TTC549 (cell line): ENCODE data around the gene MIX23.

Experiments used
- FAIRE-seq: peaks from 2 replicates; lab custom pipeline; 2012; peaks lifted over from hg19 to GRCh38; lab: Jason Lieb, UNC

Gene MIX23

DNA sequence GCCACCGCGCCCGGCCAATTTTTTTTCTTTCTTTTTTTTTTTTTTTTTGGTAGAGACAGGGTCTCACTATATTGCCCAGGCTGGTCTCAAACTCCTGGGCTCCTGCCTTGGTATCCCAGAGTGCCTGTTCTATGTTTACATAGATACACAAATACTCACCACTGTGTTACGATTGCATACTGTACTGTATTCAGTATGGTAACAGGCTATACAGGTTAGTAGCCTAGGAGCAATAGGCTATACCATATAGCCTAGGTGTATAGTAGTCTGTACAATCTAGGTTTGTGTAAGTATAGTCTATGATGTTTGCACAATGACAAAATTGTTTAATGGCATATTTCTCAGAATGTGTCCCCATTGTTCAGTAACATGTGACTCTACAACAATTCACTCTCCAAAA lies 31.4 kb downstream of the MIX23 start:
- FAIRE-seq, result no peak

DNA sequence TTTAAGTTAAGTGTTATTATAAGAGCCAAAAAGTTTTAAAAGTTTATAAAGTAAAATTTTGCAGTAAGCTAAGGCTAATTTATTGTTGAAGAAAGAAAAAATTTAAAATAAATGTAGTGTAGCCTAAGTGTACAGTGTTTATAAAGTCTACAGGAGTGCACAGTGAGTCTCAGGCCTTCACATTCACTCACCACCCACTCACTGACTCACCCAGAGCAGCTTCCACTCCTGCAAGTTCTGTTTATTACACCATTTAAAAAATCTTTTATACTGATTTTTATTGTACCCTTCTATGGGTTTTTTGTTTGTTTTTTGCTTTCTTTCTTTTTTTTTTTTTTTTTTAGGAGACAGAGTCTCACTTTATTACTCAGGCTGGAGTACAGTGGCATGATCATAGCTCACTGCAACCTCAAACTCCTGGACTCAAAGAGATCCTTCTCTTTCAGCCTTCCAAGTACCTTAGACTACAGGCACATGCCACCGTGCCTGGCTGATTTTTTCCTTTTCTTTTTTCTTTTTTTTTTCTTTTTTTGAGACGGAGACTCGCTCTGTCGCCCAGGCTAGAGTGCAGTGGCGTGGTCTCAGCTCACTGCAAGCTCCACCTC lies 32.1 kb downstream of the MIX23 start:
- FAIRE-seq, result no peak

DNA sequence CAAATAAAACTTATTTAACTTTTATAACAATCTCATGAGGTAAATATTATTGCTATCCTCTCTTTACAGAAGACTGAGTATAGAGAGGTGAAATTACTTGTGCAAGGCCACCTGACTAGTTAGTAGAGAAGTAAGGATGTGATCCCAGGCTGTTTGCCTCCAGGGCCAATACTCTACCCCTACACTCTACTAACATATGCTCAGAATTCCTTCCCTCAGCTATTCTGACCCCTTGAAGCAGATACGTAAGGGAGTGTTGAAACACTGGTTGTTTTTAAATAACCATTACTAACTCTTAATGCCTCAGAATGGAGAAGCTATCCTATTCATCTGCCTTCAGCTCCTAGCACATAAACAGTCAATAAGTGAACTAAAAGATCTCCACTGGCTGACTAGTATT lies 33.9 kb downstream of the MIX23 start:
- no peak for FAIRE-seq

DNA sequence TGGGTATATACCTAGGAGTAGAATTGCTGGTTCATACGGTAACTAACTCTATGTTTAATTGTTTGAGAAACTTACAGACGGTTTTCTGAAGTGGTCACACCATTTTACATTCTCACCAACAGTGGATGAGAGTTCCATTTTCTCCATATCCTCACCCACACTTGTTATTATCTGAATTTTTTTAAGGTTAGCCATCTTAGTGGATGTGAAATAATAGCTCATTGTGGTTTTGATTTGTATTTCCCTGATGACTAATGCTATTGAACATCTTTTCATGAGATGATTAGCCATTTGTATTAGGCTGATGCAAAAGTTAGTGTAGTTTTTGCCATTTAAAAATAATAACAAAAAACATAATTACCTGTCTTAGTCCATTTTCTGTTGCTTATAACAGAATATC lies 39.4 kb downstream of the MIX23 start:
- FAIRE-seq, result no peak

DNA sequence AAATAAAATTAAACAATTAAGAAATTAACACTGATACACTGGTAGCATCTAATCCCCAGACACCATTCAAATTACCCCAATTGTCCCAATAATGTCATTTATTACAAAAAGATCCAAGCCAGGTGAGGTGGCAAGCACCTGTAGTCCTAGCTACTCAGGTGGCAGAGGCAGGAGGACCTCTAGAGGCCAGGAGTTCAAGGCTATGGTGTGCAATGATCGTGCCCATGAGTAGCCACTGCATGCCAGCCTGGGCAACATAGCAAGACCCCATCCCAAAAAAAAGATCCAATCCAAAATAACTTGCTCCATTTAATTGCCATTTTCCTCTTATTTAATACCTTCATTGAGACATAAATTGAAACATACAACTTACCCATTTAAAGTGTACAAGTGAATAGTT lies 40.2 kb downstream of the MIX23 start:
- FAIRE-seq, result no peak

DNA sequence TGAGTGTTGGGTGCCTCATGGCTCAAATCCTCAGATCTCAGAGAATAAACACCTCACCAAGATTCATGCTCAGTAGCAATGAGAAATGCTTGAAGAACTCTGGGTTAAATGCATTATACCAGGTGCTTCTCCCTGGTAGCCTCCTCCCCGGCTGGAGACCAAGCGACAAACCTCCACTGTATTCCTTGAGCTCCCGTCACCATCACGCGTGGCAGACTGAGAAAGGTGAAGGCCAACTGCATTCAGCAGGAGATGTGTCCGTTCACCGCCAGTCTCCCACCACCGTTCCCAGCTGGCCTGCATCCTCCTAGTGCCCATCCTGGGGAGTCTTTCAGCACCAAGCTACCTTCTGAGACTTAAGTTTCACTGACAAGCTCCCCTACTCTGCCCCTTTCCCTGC lies 50.5 kb downstream of the MIX23 start:
- FAIRE-seq, result no peak

DNA sequence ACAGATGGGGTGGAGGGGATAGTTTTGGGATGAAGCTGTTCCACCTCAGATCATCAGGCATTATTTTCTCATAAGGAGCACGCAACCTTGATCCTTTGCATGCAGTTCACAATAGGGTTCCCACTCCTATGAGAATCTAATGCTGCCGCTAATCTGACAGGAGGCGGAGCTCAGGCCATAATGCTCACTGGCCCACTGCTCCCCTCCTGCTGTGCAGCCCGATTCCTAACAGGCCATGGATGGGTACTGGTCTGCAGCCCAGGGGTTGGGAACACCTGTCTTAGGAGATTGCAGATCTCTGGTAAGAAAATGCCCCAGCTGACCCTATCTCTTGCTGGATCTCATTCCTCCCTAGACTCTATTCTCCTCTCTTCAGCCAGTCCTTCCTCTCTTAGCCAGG lies 51.1 kb downstream of the MIX23 start:
- FAIRE-seq, result no peak

DNA sequence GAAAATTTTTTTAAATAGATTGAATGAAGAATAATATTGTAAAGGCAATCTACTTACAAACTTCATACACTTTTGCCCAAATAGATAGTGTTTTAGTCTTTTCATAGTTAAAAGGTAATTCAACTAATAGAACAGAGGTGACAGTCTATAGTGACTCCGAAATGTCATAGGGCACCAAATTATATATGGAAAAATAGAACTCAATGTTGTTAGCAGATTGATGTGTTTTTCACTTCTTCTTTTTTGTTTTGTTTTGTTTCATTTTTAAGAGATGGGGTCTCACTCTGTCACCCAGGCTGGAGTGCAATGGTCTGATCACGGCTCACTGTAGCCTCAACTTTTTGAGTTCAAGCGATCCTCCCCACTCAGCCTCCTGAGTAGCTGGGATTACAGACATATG lies 57.3 kb downstream of the MIX23 start:
- no peak for FAIRE-seq

DNA sequence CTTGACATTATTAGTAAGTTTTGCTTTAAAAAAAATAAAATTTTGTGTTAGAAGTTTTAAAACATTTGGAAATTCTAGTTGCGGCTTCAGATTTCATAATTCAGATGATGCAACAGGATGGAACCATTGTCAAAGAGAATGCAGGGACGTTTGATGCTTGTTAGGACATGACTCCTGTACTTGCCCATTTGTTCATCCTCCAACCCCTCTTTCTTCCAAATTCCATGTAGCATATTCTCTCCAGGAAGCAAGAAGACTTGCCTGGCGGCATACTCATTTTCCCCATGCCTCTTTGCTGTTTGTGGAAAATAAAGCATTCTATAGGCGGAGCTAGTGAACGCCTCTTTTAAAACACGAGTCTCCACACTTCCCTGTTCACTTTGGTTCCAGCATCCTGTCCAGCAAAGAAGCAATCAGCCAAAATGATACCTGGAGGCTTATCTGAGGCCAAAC lies 58.1 kb downstream of the MIX23 start, which contains the start of gene CSTA:
TSS of gene CSTA (plus strand) at position 378 of the 453 bp plus-strand sequence. CDS start at position 423, 45 bp downstream.
- no peak for FAIRE-seq

DNA sequence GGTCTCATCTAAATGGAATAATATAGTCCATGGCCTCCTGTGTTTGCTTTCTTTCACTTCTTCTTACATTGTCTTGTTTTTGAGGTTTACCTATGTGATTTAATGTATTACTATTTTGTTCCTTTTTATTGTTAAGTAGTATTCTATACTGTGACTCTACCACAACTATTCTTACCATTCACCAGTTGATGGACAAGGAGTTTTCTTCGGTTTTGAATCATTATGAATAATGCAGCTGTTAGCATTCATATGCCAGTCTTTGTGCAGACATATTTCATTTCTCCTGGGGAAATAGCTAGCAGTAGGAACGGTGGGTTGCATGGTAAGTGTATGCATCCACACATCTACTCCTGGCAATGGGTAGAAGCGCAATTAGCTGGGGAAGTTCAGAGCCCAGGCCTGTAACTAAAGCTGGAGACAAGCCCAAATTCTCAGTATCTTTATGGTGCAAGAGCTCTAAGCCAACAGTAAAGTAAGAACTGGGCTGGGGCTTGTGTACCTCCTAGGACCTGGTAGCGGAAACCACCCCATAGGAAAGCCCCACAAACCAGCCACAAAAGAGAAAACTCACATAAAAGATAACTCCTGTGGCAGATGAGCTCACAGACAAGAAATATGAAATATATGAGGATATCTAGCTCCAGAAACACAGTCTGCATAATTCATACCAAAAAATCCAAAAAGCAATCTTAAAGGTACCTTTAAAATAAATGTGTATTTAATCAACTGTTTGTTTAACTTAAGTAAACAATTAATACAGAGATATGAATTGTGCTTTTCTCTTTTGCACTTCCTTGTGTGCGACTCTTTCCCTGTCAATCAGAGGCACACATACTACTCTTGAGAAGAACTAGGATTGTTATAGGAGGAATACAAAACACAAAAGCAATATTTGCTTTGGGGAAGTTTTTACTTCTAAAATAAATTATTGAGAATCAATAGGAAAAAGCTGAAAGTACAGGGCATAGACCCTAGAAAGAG lies 60.6 kb downstream of the MIX23 start:
- no peak for FAIRE-seq

DNA sequence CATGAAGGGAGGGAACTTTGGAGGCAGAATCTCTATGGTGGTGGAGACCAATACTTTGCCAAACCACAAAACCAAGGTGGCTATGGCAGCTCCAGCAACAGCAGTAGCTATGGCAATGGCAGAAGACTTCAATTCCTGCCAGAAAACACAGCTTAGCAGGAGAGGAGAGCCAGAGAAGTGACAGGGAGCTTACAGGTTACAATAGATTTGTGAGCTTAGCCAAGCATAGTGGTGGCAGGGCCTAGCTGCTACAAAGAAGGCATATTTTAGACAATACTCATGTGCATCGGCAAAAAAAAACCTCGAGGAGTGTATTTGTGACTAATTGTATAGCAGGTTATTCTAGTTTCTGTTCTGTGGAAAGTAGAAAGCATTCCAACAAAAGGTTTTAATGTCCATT lies 64.4 kb downstream of the MIX23 start:
- FAIRE-seq, result no peak

DNA sequence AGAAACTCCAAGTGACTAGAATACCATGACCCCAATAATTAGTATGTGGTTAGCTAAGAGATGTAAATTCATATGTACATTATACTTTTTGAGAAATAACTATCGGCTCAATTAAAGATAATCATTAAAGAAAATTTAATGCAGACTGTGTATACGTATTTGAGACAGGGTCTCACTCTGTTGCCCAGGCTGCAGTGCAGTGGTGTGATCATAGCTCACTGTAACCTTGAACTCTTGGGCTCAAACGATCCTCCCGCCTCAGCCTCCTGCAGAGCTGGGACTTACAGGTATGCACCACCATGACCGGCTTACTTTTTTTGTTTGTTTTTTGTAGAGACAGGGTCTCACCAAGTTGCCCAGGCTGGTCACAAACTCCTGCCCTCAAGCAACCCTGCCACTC lies 66.7 kb downstream of the MIX23 start:
- no peak for FAIRE-seq

DNA sequence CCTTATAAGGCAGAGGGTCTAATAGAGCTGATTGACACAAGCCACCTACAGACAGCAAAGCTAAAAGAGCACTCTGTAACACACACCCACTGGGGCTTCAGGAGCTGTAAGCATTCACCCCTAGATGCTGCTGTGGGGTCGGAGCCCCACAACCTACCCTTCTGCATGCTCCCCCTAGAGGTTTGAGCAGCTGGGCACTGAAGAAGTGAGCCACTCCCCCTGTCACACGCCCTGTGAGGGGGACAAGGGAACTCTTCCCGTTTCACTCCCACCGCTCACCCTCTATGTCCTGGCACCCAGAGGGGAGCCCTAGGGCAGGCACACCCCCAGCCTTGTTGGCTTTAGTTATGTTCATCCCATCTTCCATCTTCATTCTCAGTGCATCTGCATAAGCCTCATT lies 67.4 kb downstream of the MIX23 start:
- no peak for FAIRE-seq

DNA sequence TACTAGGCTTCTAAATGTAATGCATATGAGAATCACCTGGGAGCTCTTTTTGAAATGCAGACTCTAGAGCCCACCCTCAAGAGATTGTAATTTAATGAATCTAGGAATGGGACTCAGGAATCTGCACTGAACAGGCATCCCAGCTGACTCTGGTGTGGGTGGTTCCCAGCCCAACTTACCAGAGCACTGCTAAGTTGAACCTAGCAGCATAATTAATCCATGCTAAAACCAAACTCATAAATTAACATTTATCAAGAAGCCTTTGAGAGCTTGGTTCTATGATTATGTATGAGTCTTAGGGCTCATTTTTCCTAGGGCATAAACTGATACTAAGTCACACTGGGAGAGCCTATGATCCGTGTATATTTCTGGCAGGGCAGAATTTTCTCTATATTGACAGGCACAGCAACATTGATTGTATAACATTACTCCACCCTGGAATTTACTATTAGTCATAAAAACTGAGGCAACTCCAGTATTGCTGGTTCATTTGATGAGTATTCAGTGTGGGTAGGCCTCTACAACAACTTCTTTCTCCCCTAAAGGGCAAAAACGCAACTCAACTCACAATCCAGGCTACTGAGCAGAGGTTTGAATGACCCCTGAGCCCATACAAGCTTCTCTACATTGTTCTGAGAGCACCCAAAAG lies 68.7 kb downstream of the MIX23 start:
- no peak for FAIRE-seq

DNA sequence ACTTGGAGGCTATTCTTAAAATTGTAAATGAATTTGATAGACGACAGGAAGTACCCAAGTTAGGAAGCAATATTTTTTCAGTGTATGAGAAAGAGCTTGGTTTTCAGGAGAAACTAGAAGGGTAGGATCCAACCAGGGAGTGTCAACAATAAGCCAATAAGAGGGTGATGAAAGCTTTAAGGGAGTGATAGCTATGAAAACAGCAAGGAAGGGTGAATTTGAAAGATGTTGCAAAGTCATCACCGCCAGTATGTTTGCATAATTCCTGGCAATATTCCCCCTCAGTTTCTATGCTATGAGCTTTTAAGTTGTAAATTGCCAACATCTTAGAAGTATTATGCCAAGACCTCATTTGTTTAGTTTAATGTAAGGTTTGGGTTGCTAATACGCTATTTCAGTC lies 69.8 kb downstream of the MIX23 start:
- no peak for FAIRE-seq

DNA sequence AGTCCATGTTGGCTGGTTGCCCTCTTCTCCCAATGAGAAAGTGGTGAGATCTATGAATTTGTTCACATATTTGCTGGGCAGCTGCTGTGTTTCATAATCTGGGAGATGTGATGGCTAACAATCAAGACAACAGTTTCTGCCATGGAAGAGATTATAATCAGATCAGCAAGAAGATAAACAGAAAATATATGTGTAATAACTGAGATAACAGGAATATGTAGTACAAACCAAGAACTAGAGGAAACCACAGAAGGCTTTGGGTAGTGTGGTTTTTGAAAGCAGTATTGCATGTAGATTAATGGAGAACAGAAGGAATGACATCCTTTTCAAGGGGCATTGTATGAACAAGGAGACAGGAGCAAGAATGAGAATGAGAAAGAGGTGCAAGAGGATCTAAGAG lies 70.2 kb downstream of the MIX23 start:
- no peak for FAIRE-seq

DNA sequence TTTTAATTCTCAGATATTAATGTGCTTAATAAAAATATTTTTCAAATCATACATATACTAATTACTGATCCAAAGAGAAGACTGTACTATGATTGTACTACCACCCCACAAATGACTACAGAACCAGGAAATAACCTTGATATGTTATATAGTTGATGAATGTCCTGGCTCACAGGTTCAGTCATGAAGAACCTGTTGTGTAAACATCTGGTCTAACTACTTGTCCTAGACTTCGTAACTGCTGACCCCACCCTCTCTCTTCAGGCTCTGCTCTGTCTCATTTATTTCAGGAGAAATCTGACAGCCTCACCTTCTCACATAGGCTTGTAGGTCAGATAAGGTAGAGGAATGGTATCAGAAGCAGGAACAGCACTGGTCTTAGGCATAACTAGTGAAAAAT lies 72.7 kb downstream of the MIX23 start:
- FAIRE-seq, result no peak
